CD14-positive monocyte (primary cell): ENCODE results near the gene TIAM1. TPM values are rescaled to one million over a fixed set of nuclear protein-coding genes. Genes with fewer than 3 reads are reported as not detected.

Experiments used
- DNase-seq, 3 donors: peaks; one replicate each; pipeline ENCODE4 v3.0.0-alpha.2; 2011 to 2022
- H2AFZ ChIP-seq: 2 replicates; pipeline ENCODE4 v1.6.0; 2012; ENCODE audit warnings: mild to moderate bottlenecking, low read depth, low read length, inconsistent platforms; ENCODE audit not compliant: insufficient read depth, poor library complexity, severe bottlenecking
- H3K27ac ChIP-seq, 2 donors: 1 replicate in 1 of 2; 2 replicates in 1 of 2; pipeline ENCODE4 v1.5.1; 2012 to 2013; ENCODE audit warnings: low read length in 2 of 2, control low read depth in 1 of 2, inconsistent platforms in 1 of 2, low read depth in 1 of 2, mild to moderate bottlenecking in 1 of 2
- H3K27me3 ChIP-seq, 2 donors: one replicate each; pipeline versions ENCODE4 v1.6.0 to v1.6.1; 2011 to 2013; ENCODE audit warnings: low read length in 2 of 2; ENCODE audit not compliant: control insufficient read depth in 2 of 2, insufficient read depth in 2 of 2
- H3K36me3 ChIP-seq, 2 donors: replicated peaks in 1 of 2; 1 replicate in 1 of 2; 2 replicates in 1 of 2; pipeline versions ENCODE4 v1.5.1 to v1.6.1; 2012 to 2013; ENCODE audit warnings: low read length in 2 of 2, control low read depth in 1 of 2, inconsistent platforms in 1 of 2, mild to moderate bottlenecking in 1 of 2; ENCODE audit not compliant: insufficient read depth in 2 of 2, control insufficient read depth in 1 of 2
- H3K4me1 ChIP-seq, 2 donors: 1 replicate in 1 of 2; 2 replicates in 1 of 2; pipeline versions ENCODE4 v1.5.1 to v1.6.1; 2012 to 2013; ENCODE audit warnings: low read length in 2 of 2, control low read depth in 1 of 2, inconsistent platforms in 1 of 2, mild to moderate bottlenecking in 1 of 2, moderate library complexity in 1 of 2; ENCODE audit not compliant: insufficient read depth in 2 of 2, control insufficient read depth in 1 of 2
- H3K4me2 ChIP-seq: replicated peaks from 2 replicates; pipeline ENCODE3; 2012; ENCODE audit warnings: low read length, moderate library complexity, mild to moderate bottlenecking; ENCODE audit not compliant: poor library complexity, severe bottlenecking; ENCODE audit errors: extremely low read depth
- H3K4me3 ChIP-seq, 3 experiments: fragments of 200-600 bp in 1 of 3; sonication (generic) in 1 of 3; replicated peaks in 1 of 3; 1 replicate in 2 of 3; 2 replicates in 1 of 3; pipeline ENCODE4 v1.5.1; 2011 to 2013; ENCODE audit warnings: low read length in 3 of 3, mild to moderate bottlenecking in 3 of 3, control low read depth in 2 of 3, low read depth in 2 of 3, inconsistent platforms in 1 of 3, moderate library complexity in 1 of 3
- H3K79me2 ChIP-seq: 2 replicates; pipeline ENCODE4 v1.6.0; 2012; ENCODE audit warnings: mild to moderate bottlenecking, control low read depth, inconsistent platforms, low read length, moderate library complexity; ENCODE audit not compliant: insufficient read depth
- H3K9ac ChIP-seq: 2 replicates; pipeline ENCODE4 v1.6.0; 2017; ENCODE audit warnings: low read length, mild to moderate bottlenecking; ENCODE audit not compliant: insufficient read depth, poor library complexity, severe bottlenecking
- H3K9me3 ChIP-seq, 2 donors: replicated peaks in 1 of 2; 1 replicate in 1 of 2; 2 replicates in 1 of 2; pipeline versions ENCODE4 v1.5.1 to v1.6.1; 2012 to 2013; ENCODE audit warnings: low read length in 2 of 2, control low read depth in 1 of 2; ENCODE audit not compliant: control insufficient read depth in 1 of 2, insufficient read depth in 1 of 2
- H4K20me1 ChIP-seq: 2 replicates; pipeline ENCODE4 v1.6.0; 2012; ENCODE audit warnings: mild to moderate bottlenecking, low read length, control low read depth, moderate library complexity; ENCODE audit not compliant: insufficient read depth
- H3K27ac Mint-ChIP-seq, 7 donors: one replicate each; pipeline ENCODE4 v1.8.0; 2020; ENCODE audit warnings: mild to moderate bottlenecking in 7 of 7, mixed read lengths in 7 of 7, moderate library complexity in 6 of 7, inconsistent platforms in 2 of 7
- H3K27me3 Mint-ChIP-seq, 3 donors: one replicate each; pipeline ENCODE4 v1.8.0; 2021 to 2022; ENCODE audit warnings: low read depth in 3 of 3, mild to moderate bottlenecking in 3 of 3, mixed read lengths in 3 of 3, moderate library complexity in 3 of 3, inconsistent platforms in 1 of 3
- H3K36me3 Mint-ChIP-seq, 2 donors: one replicate each; pipeline ENCODE4 v1.8.0; 2020; ENCODE audit warnings: mixed read lengths in 2 of 2, inconsistent platforms in 1 of 2, mild to moderate bottlenecking in 1 of 2
- H3K4me1 Mint-ChIP-seq: one replicate; pipeline ENCODE4 v1.8.0; 2020; ENCODE audit warnings: mild to moderate bottlenecking, mixed read lengths
- H3K4me3 Mint-ChIP-seq, 2 donors: one replicate each; pipeline ENCODE4 v1.8.0; 2020; ENCODE audit warnings: mild to moderate bottlenecking in 2 of 2, mixed read lengths in 2 of 2, moderate library complexity in 1 of 2
- H3K9me3 Mint-ChIP-seq, 7 donors: one replicate each; pipeline ENCODE4 v1.8.0; 2020 to 2022; ENCODE audit warnings: mixed read lengths in 7 of 7, mild to moderate bottlenecking in 6 of 7, moderate library complexity in 6 of 7, inconsistent platforms in 2 of 7
- CTCF ChIP-seq: fragments of 200-600 bp; IDR thresholded peaks from one replicate; pipeline ENCODE4 v1.8.0; 2022; ENCODE audit warnings: antibody characterized with exemption, mild to moderate bottlenecking
- WGBS: methylation state at CpG from one replicate; pipeline ENCODE4 v1.1.5; 2013; ENCODE audit warnings: missing lambda C conversion rate; ENCODE audit not compliant: insufficient coverage; 5-methylcytosine and 5-hydroxymethylcytosine counted together
- intact Hi-C, 2 donors: fragments of 100-400 bp; cut with micrococcal nuclease; formaldehyde crosslinking; loops; one replicate each; pipeline versions ENCODE4 v1.15.0 to v1.15.1; 2023
- polyA plus RNA-seq, 3 donors: library from polyadenylated mRNA; depleted of rRNA in 1 of 3; unstranded in 2 of 3; stranded (reverse) in 1 of 3; fragments of 300-500 nt in 2 of 3; fragments of >200 nt in 1 of 3; fragmentation: Illumina TruSeq in 2 of 3; gene quantifications; 1 replicate in 2 of 3; 2 replicates in 1 of 3; pipeline ENCODE4 v1.2.3, GENCODE V29; 2012 to 2021

Gene TIAM1
- polyA plus RNA-seq, 3 donors = 17.7 to 55.0 (median 45.3) TPM

DNA sequence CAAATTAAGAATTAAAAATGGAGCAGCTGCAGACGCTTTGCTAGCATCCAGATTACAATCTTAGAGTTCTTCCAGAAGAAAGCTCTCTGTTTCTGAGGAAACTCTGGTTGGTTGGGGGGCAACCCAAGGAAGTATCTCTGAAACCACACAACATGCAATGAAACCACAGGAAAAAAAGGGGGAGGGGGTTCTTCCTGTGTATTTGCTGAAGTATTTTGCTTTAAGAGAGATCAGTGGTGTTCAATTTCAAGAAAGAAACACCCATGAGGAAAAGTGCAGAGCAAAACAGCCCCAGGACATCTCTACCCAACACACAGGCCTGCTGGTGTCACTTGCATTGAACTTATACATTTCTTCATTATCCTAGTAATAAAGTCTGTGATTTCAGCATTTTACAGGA lies 19.7 kb upstream of the TIAM1 start:
- no peaks in the 10 kb centered on the region for H3K36me3 Mint-ChIP-seq
- Histone ChIP-seq H3K36me3 (no peaks in the 10 kb centered on the region), H3K4me1 (peaks cover 0 to 9% of the 10 kb centered on the region in 2 donors), H3K27me3 (peaks cover 0 to 2% of the 10 kb centered on the region in 2 donors), H3K9ac (no peak overlapping the region), H3K9me3 (peaks cover 5% of the 10 kb centered on the region in 2 donors), H3K4me3 (no peak overlapping the region), H4K20me1 (no peaks in the 10 kb centered on the region), H3K27ac (no peak overlapping the region), H3K4me2 (no peak overlapping the region), H3K79me2 (no peaks in the 10 kb centered on the region), H2AFZ (peak overlapping the region; percentile 50)
- DNase-seq = no peak
- TF ChIP-seq CTCF = no peak
- H3K27ac Mint-ChIP-seq = no peak overlapping the region
- intact Hi-C loops = no loop called here
- WGBS = no CpG with 5 or more reads among the region's 1 CpG
- peaks cover 19% of the 10 kb centered on the region for H3K4me1 Mint-ChIP-seq
- H3K9me3 Mint-ChIP-seq = peaks cover 3 to 10% (median 7%) of the 10 kb centered on the region in 7 donors
- peaks cover 7 to 11% (median 10%) of the 10 kb centered on the region in 3 donors for H3K27me3 Mint-ChIP-seq
- H3K4me3 Mint-ChIP-seq = peak overlapping the region in 1 of 2 donors; percentile 71

- peaks cover 7 to 10% (median 8%) of the 10 kb centered on the region in 3 donors for H3K27me3 Mint-ChIP-seq
- H3K4me1 Mint-ChIP-seq = peaks cover 19% of the 10 kb centered on the region
- H3K9me3 ChIP-seq = peaks cover 5% of the 10 kb centered on the region in 2 donors
- no peak overlapping the region for H3K9ac ChIP-seq
- no peak overlapping the region for H3K27ac Mint-ChIP-seq
- H3K4me3 Mint-ChIP-seq = no peak overlapping the region
- no peak overlapping the region for H3K27ac ChIP-seq
- H3K4me1 ChIP-seq = peaks cover 0 to 9% of the 10 kb centered on the region in 2 donors
- no peak overlapping the region for H2AFZ ChIP-seq
- no peak for DNase-seq
- TF ChIP-seq CTCF = no peak
- H3K36me3 ChIP-seq = no peaks in the 10 kb centered on the region
- peaks cover 0 to 2% of the 10 kb centered on the region in 2 donors for H3K27me3 ChIP-seq
- intact Hi-C loops = no loop called here
- no peaks in the 10 kb centered on the region for H3K36me3 Mint-ChIP-seq
- no peaks in the 10 kb centered on the region for H3K79me2 ChIP-seq
- H3K9me3 Mint-ChIP-seq = peaks cover 3 to 11% (median 7%) of the 10 kb centered on the region in 7 donors
- no peak overlapping the region for H3K4me3 ChIP-seq
- no peaks in the 10 kb centered on the region for H4K20me1 ChIP-seq
- H3K4me2 ChIP-seq = no peak overlapping the region
These were observed 16.7 kb upstream of the TIAM1 start for GRCh38 chr21:31360717-31361116.
